ENCODE results near the gene SLC12A2.

The SLC12A2 gene

DNA sequence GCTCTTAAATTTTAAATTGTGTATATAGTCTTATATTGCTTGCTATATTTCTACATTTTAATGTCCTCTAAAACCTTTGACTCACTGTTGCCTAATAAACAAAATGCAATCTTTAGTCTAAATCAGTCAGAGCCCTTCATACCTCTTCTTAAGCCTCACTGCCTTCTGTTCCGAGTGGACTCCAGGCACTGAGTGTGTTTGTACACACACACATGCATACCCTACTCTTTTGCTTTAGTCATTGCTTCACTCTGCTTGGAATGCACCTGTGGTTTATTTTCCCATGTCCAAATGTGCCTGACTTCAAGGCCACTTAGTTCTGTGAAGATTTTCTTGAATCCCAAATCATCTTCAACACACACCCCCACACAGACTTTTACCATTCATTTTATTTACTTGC is 60.9 kb downstream of the SLC12A2 start:
- ChIA-PET CTCF (no interaction called here), POLR2A (ENCODE audit: low non-redundant PET) (no interaction called here)
- H3K27ac ChIP-seq, result no peak overlapping the region
- TF ChIP-seq CTCF (conservative IDR thresholded peaks at IDR 0.05; ENCODE audit: low read depth), result no peak
- DNase-seq (ENCODE audit: low spot score), result no peak

GRCh38 chr5:128146671-128147070 is 63.1 kb downstream of the SLC12A2 start:
- no peak for TF ChIP-seq CTCF (conservative IDR thresholded peaks at IDR 0.05; ENCODE audit: low read depth)
- ChIA-PET POLR2A (ENCODE audit: low non-redundant PET) (no interaction called here), CTCF (no interaction called here)
- no peak for DNase-seq (ENCODE audit: low spot score)
- H3K27ac ChIP-seq, result no peak overlapping the region

- POLR2A ChIA-PET (ENCODE audit: low non-redundant PET), result interaction anchor here (0.7 kb wide), 1 partner anchor 69 kb away, joined by 3 read pairs; no protein-coding TSS in a partner anchor
- DNase-seq (ENCODE audit: low spot score), result no peak
- no peak overlapping the region for H3K27ac ChIP-seq
- CTCF ChIA-PET, result interaction anchor here (0.6 kb wide), 1 partner anchor 623 kb away, joined by 4 read pairs; no protein-coding TSS in a partner anchor
- TF ChIP-seq CTCF (conservative IDR thresholded peaks at IDR 0.05; ENCODE audit: low read depth), result no peak
Measured at GRCh38 chr5:128154943-128155342, 71.4 kb downstream of the SLC12A2 start.

GRCh38 chr5:128155776-128156175 is 72.2 kb downstream of the SLC12A2 start:
- CTCF ChIA-PET, result interaction anchor here (0.6 to 0.7 kb wide), 2 partner anchors 191 to 592 kb away, joined by 5 to 7 read pairs; no protein-coding TSS in a partner anchor
- no peak for DNase-seq (ENCODE audit: low spot score)
- no peak for TF ChIP-seq CTCF (conservative IDR thresholded peaks at IDR 0.05; ENCODE audit: low read depth)
- POLR2A ChIA-PET (ENCODE audit: low non-redundant PET), result no interaction called here
- H3K27ac ChIP-seq, result no peak overlapping the region

DNA sequence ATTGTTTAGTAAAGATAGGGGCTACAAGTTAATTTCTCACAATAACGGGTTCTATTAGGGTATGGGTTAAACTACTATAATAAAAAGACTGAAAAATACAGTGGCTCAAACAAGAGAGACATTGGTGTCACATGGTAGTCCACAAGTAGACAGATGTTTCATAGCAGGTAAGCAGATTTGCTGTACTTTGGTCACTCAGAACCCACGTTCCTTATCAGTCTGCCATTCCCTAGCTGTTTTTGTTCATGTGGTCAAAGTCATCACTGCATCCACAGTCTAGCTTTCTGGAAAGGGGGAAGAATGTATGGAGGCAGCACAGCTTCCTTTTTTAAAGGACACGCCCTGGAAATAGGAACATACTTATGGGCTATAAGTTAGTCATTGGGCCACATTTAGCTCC is 73.0 kb downstream of the SLC12A2 start:
- ChIA-PET CTCF (no interaction called here), POLR2A (ENCODE audit: low non-redundant PET) (no interaction called here)
- DNase-seq (ENCODE audit: low spot score), result no peak
- TF ChIP-seq CTCF (conservative IDR thresholded peaks at IDR 0.05; ENCODE audit: low read depth), result no peak
- H3K27ac ChIP-seq, result no peak overlapping the region

DNA sequence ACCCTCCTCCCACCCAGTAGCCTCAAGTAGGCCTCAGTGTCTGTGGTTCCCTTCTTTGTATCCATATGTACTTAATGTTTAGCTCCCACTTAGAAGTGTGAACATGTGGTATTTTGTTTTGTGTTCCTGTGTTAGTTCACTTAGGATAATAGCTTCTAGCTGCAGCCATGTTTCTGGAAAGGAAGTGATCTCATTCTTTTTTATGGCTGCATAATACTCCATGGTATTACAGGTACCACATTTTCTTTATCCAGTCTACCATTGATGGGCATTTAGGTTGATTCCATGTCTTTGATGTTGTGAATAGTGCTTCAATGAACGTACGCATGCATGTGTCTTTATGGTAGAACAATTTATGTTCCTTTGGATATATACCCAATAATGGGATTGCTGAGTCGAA is 74.8 kb downstream of the SLC12A2 start:
- ChIA-PET POLR2A (ENCODE audit: low non-redundant PET) (no interaction called here), CTCF (no interaction called here)
- no peak for TF ChIP-seq CTCF (conservative IDR thresholded peaks at IDR 0.05; ENCODE audit: low read depth)
- no peak overlapping the region for H3K27ac ChIP-seq
- DNase-seq (ENCODE audit: low spot score), result no peak

DNA sequence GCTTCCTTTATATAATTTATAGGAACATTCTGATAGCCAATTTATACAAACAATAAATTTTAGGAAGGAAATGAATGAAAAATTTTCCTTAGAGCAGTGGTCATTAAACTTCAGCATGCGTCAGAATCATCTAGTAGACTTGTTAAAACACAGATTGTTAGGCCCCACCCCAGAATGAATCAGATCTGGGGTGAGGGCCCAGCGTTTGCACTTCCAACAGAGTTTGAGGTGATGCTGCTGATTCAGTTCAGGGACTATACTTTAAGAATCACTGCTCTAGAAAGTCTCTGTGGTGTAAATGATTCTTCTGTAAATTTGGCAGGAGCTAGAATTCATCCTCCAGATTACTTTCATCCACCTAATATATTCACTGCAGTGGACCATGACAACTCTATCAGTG is 80.4 kb downstream of the SLC12A2 start:
- no peak for TF ChIP-seq CTCF (conservative IDR thresholded peaks at IDR 0.05; ENCODE audit: low read depth)
- ChIA-PET CTCF (interaction anchor here (0.6 kb wide), 1 partner anchor 305 kb away, joined by 4 read pairs; no protein-coding TSS in a partner anchor), POLR2A (ENCODE audit: low non-redundant PET) (no interaction called here)
- peak; percentile 90 for DNase-seq (ENCODE audit: low spot score)
- no peak overlapping the region for H3K27ac ChIP-seq

Data from RWPE1 (cell line).